GM12878 (cell line): ENCODE data around the gene FYB1. TPM values are rescaled to one million over a fixed set of nuclear protein-coding genes. Genes with fewer than 3 reads are reported as not detected.

ENCODE experiments used
- ATAC-seq: fragments of 200-7000 bp; cut with Tn5 transposase; 3 replicates; pipeline ENCODE4 v1.9.1; 2020; ENCODE audit warnings: mild to moderate bottlenecking, moderate library complexity
- BruUV-seq: library from RNA; stranded (reverse); fragments of 400-500 nt; replicated peaks from 2 replicates; lab custom pipeline; 2021; lab: Mats Ljungman, UMichigan
- CTCF ChIA-PET: fragments of 300-600 bp; sonication (Branson Sonifier 250); formaldehyde crosslinking; extraction: SDS; loops from one replicate; lab custom pipeline; 2021; ENCODE audit warnings: inconsistent platforms; lab: Yijun Ruan, JAX
- POLR2A ChIA-PET: fragments of 350-600 bp; formaldehyde crosslinking; extraction: SDS; loops from one replicate; lab custom pipeline; 2021; ENCODE audit warnings: inconsistent platforms; lab: Charles Lee
- RAD21 ChIA-PET: fragments of 300-600 bp; sonication (Branson Sonifier 250); formaldehyde crosslinking; loops from one replicate; lab custom pipeline; 2023; ENCODE audit warnings: antibody characterized with exemption; ENCODE audit not compliant: unreplicated experiment; lab: Charles Lee
- SMC1A ChIA-PET: fragments of 300-600 bp; sonication (Branson Sonifier 250); formaldehyde crosslinking; loops from one replicate; lab custom pipeline; 2023; ENCODE audit not compliant: unreplicated experiment, uncharacterized antibody; lab: Charles Lee
- DNase-seq: peaks from one replicate; pipeline ENCODE4 v3.0.0-alpha.2; 2011; ENCODE audit warnings: low read depth, low spot score
- FAIRE-seq: peaks from 3 replicates; lab custom pipeline; 2011; peaks lifted over from hg19 to GRCh38; lab: Jason Lieb, UNC
- H2AFZ ChIP-seq: 2 replicates; pipeline ENCODE4 v1.6.0; 2011; ENCODE audit warnings: low read depth, low read length, control low read depth; ENCODE audit not compliant: control insufficient read depth
- H3K27ac ChIP-seq: 2 replicates; pipeline ENCODE4 v1.5.1; 2011; ENCODE audit warnings: control low read depth; ENCODE audit not compliant: control insufficient read depth, insufficient read depth
- H3K27me3 ChIP-seq, 2 experiments: replicated peaks in 1 of 2; 2 replicates each; pipeline versions ENCODE4 v1.6.0 to v1.6.1; 2011; ENCODE audit warnings: low read length in 1 of 2; ENCODE audit not compliant: control insufficient read depth in 2 of 2, insufficient read depth in 2 of 2
- H3K36me3 ChIP-seq, 2 experiments: 2 replicates each; pipeline ENCODE4 v1.5.1; 2011; ENCODE audit warnings: low read length in 1 of 2; ENCODE audit not compliant: control insufficient read depth in 2 of 2, insufficient read depth in 2 of 2
- H3K4me1 ChIP-seq: 2 replicates; pipeline ENCODE4 v1.6.1; 2011; ENCODE audit warnings: mild to moderate bottlenecking, low read length, moderate library complexity, mixed read lengths; ENCODE audit not compliant: control insufficient read depth, insufficient read depth
- H3K4me2 ChIP-seq: 2 replicates; pipeline ENCODE4 v1.6.0; 2011; ENCODE audit warnings: control low read depth; ENCODE audit not compliant: control insufficient read depth, insufficient read depth
- H3K4me3 ChIP-seq: fragments of 200-600 bp; sonication (generic); 2 replicates; pipeline ENCODE4 v1.5.1; 2016
- H3K79me2 ChIP-seq: 2 replicates; pipeline ENCODE4 v1.6.0; 2011; ENCODE audit warnings: low read length; ENCODE audit not compliant: control insufficient read depth, insufficient read depth
- H3K9ac ChIP-seq: 2 replicates; pipeline ENCODE4 v1.8.0; 2011; ENCODE audit warnings: low read length, control low read depth, mixed read lengths; ENCODE audit not compliant: control insufficient read depth, insufficient read depth
- H3K9me3 ChIP-seq: replicated peaks from 3 replicates; pipeline ENCODE4 v1.5.1; 2011; ENCODE audit warnings: mild to moderate bottlenecking, low read length; ENCODE audit not compliant: control insufficient read depth, insufficient read depth
- H4K20me1 ChIP-seq: 2 replicates; pipeline ENCODE4 v1.6.0; 2011; ENCODE audit not compliant: control insufficient read depth, insufficient read depth
- CBX3 ChIP-seq: fragments of 200-600 bp; sonication (generic); IDR thresholded peaks from 2 replicates; pipeline ENCODE4 v1.6.1; 2016; ENCODE audit warnings: low read depth, borderline replicate concordance
- EED ChIP-seq: sonication (generic); IDR thresholded peaks from 2 replicates; pipeline ENCODE4 v1.6.1; 2016; ENCODE audit warnings: antibody characterized with exemption, low read depth
- NFYA ChIP-seq: IDR thresholded peaks from 2 replicates; pipeline ENCODE4 v1.6.1; 2011; ENCODE audit warnings: low read depth, mild to moderate bottlenecking, low read length, improper control_type of control experiment, borderline replicate concordance
- RFX5 ChIP-seq: IDR thresholded peaks from 2 replicates; pipeline ENCODE4 v1.6.1; 2011; ENCODE audit warnings: low read depth, low read length, improper control_type of control experiment
- SIN3A ChIP-seq: IDR thresholded peaks from 2 replicates; pipeline ENCODE4 v1.6.1; 2012; ENCODE audit warnings: low read depth, low read length, improper control_type of control experiment
- SREBF1 ChIP-seq: IDR thresholded peaks from 2 replicates; pipeline ENCODE4 v1.6.1; 2012; ENCODE audit warnings: mild to moderate bottlenecking, low read length
- WRNIP1 ChIP-seq: IDR thresholded peaks from 2 replicates; pipeline ENCODE4 v1.6.1; 2011; ENCODE audit warnings: low read depth, low read length, improper control_type of control experiment, borderline replicate concordance
- ZNF217 ChIP-seq: fragments of 450-650 bp; IDR thresholded peaks from 2 replicates; pipeline ENCODE4 v1.6.1; 2017; ENCODE audit warnings: antibody characterized with exemption, mild to moderate bottlenecking
- WGBS: methylation state at CpG from one replicate; pipeline ENCODE4 v1.1.6; 2016; ENCODE audit warnings: low lambda C conversion rate; ENCODE audit not compliant: insufficient replicate concordance, insufficient coverage; ENCODE audit errors: missing lambda C conversion rate; 5-methylcytosine and 5-hydroxymethylcytosine counted together
- in situ Hi-C: fragments of 300-500 bp; cut with MboI; formaldehyde crosslinking; loops from 9 replicates; pipeline ENCODE4 v1.14.3; 2018; ENCODE audit warnings: mixed read lengths
- intact Hi-C: fragments of 100-400 bp; cut with micrococcal nuclease; formaldehyde crosslinking; loops from one replicate; pipeline ENCODE4 v1.14.2; 2022; ENCODE audit not compliant: unreplicated experiment
- polyA plus RNA-seq, 11 experiments: library from polyadenylated mRNA; depleted of rRNA in 4 of 11; unstranded in 6 of 11; stranded (reverse) in 5 of 11; fragments of >200 nt; fragmentation: Nextera tagmentation in 4 of 11; fragmentation: Illumina TruSeq in 1 of 11; extraction: Ambion mirVana in 4 of 11; extraction: Trizol in 1 of 11; gene quantifications; 1 replicate in 1 of 11; 2 replicates in 10 of 11; pipeline versions ENCODE4 v1.2.1 to v1.2.3, GENCODE V29; 2011 to 2016; ENCODE audit warnings: inconsistent platforms in 2 of 11, missing spikeins in 2 of 11, low read depth in 1 of 11
- total RNA-seq, 4 experiments: library from RNA; depleted of rRNA in 3 of 4; stranded (reverse); fragments of >200 nt in 3 of 4; fragmentation: Illumina TruSeq in 1 of 4; extraction: Trizol in 1 of 4; gene quantifications; 2 replicates each; pipeline versions ENCODE4 v1.2.1 to v1.2.3, GENCODE V29; 2013 to 2021
- TF ChIP-seq, protein P1 (sequence below): fragments of 450-650 bp; conservative IDR thresholded peaks from 2 replicates; pipeline ENCODE4 v1.6.1; 2017; ENCODE audit warnings: mild to moderate bottlenecking, moderate library complexity

The FYB1 gene
- total and polyA plus RNA-seq, 10 of the 15 experiments (the other 5 are each of a cell fraction or from before 2014, with no cell fraction given): 0.06 to 4.3 (median 0.25) TPM; not detected in 2

GRCh38 chr5:39055768-39056398 is 163.5 kb downstream of the FYB1 start:
- in situ Hi-C loops (no loop called here), intact Hi-C loops (no loop called here)
- RAD21 ChIA-PET: no interaction called here
- SMC1A ChIA-PET: no interaction called here
- Histone ChIP-seq H3K36me3 (no peaks in the 10 kb centered on the region), H2AFZ (no peak overlapping the region), H3K27me3 (no peaks in the 10 kb centered on the region), H3K9ac (no peak overlapping the region), H3K79me2 (peaks cover 47% of the 10 kb centered on the region), H3K4me1 (peaks cover 8% of the 10 kb centered on the region; the same call in 1 of the 2 replicates), H3K4me2 (no peak overlapping the region), H3K9me3 (no peaks in the 10 kb centered on the region), H3K4me3 (no peak overlapping the region), H4K20me1 (no peaks in the 10 kb centered on the region), H3K27ac (no peak overlapping the region)
- BruUV-seq: no TSS peak
- FAIRE-seq (no peak), DNase-seq (no peak), ATAC-seq (no peak)
- CTCF ChIA-PET: interaction anchor here (2.5 kb wide), 1 partner anchor 25 kb away, joined by 8 read pairs; no protein-coding TSS in a partner anchor
- WGBS: 97% methylated on average over 5 of the region's 5 CpGs
- no peak for TF ChIP-seq ZNF217
- TF ChIP-seq CBX3: no peak
- no peak for TF ChIP-seq WRNIP1
- TF ChIP-seq SREBF1: no peak
- no peak for TF ChIP-seq SIN3A
- no peak for TF ChIP-seq RFX5
- TF ChIP-seq, protein P1, sequence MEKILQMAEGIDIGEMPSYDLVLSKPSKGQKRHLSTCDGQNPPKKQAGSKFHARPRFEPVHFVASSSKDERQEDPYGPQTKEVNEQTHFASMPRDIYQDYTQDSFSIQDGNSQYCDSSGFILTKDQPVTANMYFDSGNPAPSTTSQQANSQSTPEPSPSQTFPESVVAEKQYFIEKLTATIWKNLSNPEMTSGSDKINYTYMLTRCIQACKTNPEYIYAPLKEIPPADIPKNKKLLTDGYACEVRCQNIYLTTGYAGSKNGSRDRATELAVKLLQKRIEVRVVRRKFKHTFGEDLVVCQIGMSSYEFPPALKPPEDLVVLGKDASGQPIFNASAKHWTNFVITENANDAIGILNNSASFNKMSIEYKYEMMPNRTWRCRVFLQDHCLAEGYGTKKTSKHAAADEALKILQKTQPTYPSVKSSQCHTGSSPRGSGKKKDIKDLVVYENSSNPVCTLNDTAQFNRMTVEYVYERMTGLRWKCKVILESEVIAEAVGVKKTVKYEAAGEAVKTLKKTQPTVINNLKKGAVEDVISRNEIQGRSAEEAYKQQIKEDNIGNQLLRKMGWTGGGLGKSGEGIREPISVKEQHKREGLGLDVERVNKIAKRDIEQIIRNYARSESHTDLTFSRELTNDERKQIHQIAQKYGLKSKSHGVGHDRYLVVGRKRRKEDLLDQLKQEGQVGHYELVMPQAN: no peak
- no peak for TF ChIP-seq NFYA
- no peak for TF ChIP-seq EED
- POLR2A ChIA-PET: no interaction called here

Other genes starting within 250 kb of the FYB1 start
- gene RICTOR, start 145.2 kb downstream of the FYB1 start, total RNA-seq (2014; rRNA removed): 12.4 and 18.2 TPM in 2 replicates
- gene RICTOR, start 145.2 kb downstream of the FYB1 start, total RNA-seq (2014; rRNA removed; fragmentation: Illumina TruSeq; extraction: Trizol): 16.0 and 16.3 TPM in 2 replicates
- gene RICTOR, start 145.2 kb downstream of the FYB1 start, total RNA-seq (2021): 14.4 and 15.4 TPM in 2 replicates
- 23.0 and 37.1 TPM in 2 replicates for gene RICTOR, start 145.2 kb downstream of the FYB1 start, polyA plus RNA-seq (2011; rRNA removed)
- gene RICTOR, start 145.2 kb downstream of the FYB1 start, polyA plus RNA-seq (2014; fragmentation: Illumina TruSeq; extraction: Trizol): 7.9 and 11.1 TPM in 2 replicates
- 1 to 10 TPM; 2.7 to 5.4 TPM for gene RICTOR, start 145.2 kb downstream of the FYB1 start, polyA plus RNA-seq (2014; fragmentation: Nextera tagmentation; extraction: Ambion mirVana)
- 4.6 and 5.3 TPM in 2 replicates for gene RICTOR, start 145.2 kb downstream of the FYB1 start, polyA plus RNA-seq (2014; rRNA removed)
- 1 to 10 TPM; 4.9 to 5.8 TPM for gene RICTOR, start 145.2 kb downstream of the FYB1 start, polyA plus RNA-seq (2016; fragmentation: Nextera tagmentation; extraction: Ambion mirVana)
- not detected in 2 replicates for gene C9, start 144.9 kb upstream of the FYB1 start, total RNA-seq (2014; rRNA removed)
- gene C9, start 144.9 kb upstream of the FYB1 start, total RNA-seq (2014; rRNA removed; fragmentation: Illumina TruSeq; extraction: Trizol): not detected in 2 replicates
- gene C9, start 144.9 kb upstream of the FYB1 start, total RNA-seq (2021): 0.13 and 0.54 TPM in 2 replicates
- gene C9, start 144.9 kb upstream of the FYB1 start, polyA plus RNA-seq (2011; rRNA removed): not detected in 2 replicates
- not detected in 2 replicates for gene C9, start 144.9 kb upstream of the FYB1 start, polyA plus RNA-seq (2014; fragmentation: Illumina TruSeq; extraction: Trizol)
- not detected for gene C9, start 144.9 kb upstream of the FYB1 start, polyA plus RNA-seq (2014; fragmentation: Nextera tagmentation; extraction: Ambion mirVana)
- gene C9, start 144.9 kb upstream of the FYB1 start, polyA plus RNA-seq (2014; rRNA removed): not detected in 2 replicates
- not detected for gene C9, start 144.9 kb upstream of the FYB1 start, polyA plus RNA-seq (2016; fragmentation: Nextera tagmentation; extraction: Ambion mirVana)
- gene DAB2, start 205.4 kb upstream of the FYB1 start, total RNA-seq (2014; rRNA removed): not detected in 2 replicates
- not detected in 2 replicates for gene DAB2, start 205.4 kb upstream of the FYB1 start, total RNA-seq (2014; rRNA removed; fragmentation: Illumina TruSeq; extraction: Trizol)
- 0.23 and 0.53 TPM in 2 replicates for gene DAB2, start 205.4 kb upstream of the FYB1 start, total RNA-seq (2021)
- not detected in 2 replicates for gene DAB2, start 205.4 kb upstream of the FYB1 start, polyA plus RNA-seq (2011; rRNA removed)
- gene DAB2, start 205.4 kb upstream of the FYB1 start, polyA plus RNA-seq (2014; fragmentation: Illumina TruSeq; extraction: Trizol): not detected in 2 replicates
- not detected for gene DAB2, start 205.4 kb upstream of the FYB1 start, polyA plus RNA-seq (2014; fragmentation: Nextera tagmentation; extraction: Ambion mirVana)
- gene DAB2, start 205.4 kb upstream of the FYB1 start, polyA plus RNA-seq (2014; rRNA removed): not detected in 2 replicates
- under 1 TPM; 0.05 to 0.11 TPM for gene DAB2, start 205.4 kb upstream of the FYB1 start, polyA plus RNA-seq (2016; fragmentation: Nextera tagmentation; extraction: Ambion mirVana)